Keratinocyte (primary cell): ENCODE data around the gene SCUBE1. TPM values are rescaled to one million over a fixed set of nuclear protein-coding genes. Genes with fewer than 3 reads are reported as not detected.

Experiments
- DNase-seq: peaks from one replicate; pipeline ENCODE4 v3.0.0-alpha.2; 2011; ENCODE audit warnings: low read depth, missing footprints, low spot score
- FAIRE-seq: peaks from 2 replicates; lab custom pipeline; 2011; peaks lifted over from hg19 to GRCh38; lab: Jason Lieb, UNC
- H2AFZ ChIP-seq: 2 replicates; pipeline ENCODE4 v1.6.0; 2012; ENCODE audit warnings: low read length, control low read depth, inconsistent platforms; ENCODE audit not compliant: control insufficient read depth
- H3K27ac ChIP-seq: 2 replicates; pipeline ENCODE4 v1.5.1; 2011; ENCODE audit warnings: low read length; ENCODE audit not compliant: control insufficient read depth, insufficient read depth
- H3K27me3 ChIP-seq: 3 replicates; pipeline ENCODE4 v1.6.0; 2011; ENCODE audit warnings: low read length; ENCODE audit not compliant: control insufficient read depth, insufficient read depth; ENCODE audit errors: extremely low read depth
- H3K36me3 ChIP-seq, 2 experiments: 2 replicates in 1 of 2; 3 replicates in 1 of 2; pipeline ENCODE4 v1.5.1; 2011; ENCODE audit warnings: low read length in 2 of 2, mild to moderate bottlenecking in 1 of 2; ENCODE audit not compliant: control insufficient read depth in 2 of 2, insufficient read depth in 2 of 2; ENCODE audit errors: extremely low read depth in 1 of 2
- H3K4me1 ChIP-seq: 3 replicates; pipeline ENCODE4 v1.5.1; 2011; ENCODE audit warnings: low read length; ENCODE audit not compliant: control insufficient read depth, insufficient read depth; ENCODE audit errors: extremely low read depth
- H3K4me2 ChIP-seq: 3 replicates; pipeline ENCODE4 v1.6.0; 2011; ENCODE audit warnings: low read depth, low read length; ENCODE audit not compliant: control insufficient read depth, insufficient read depth; ENCODE audit errors: extremely low read depth
- H3K4me3 ChIP-seq, 3 experiments: fragments of 200-600 bp in 1 of 3; sonication (generic) in 1 of 3; 2 replicates in 2 of 3; 3 replicates in 1 of 3; pipeline ENCODE4 v1.5.1; 2011 to 2016; ENCODE audit warnings: low read length in 3 of 3, mild to moderate bottlenecking in 3 of 3, control low read depth in 2 of 3, inconsistent platforms in 1 of 3, low read depth in 1 of 3, mixed read lengths in 1 of 3, mixed run types in 1 of 3, moderate library complexity in 1 of 3; ENCODE audit not compliant: control insufficient read depth in 2 of 3, insufficient read depth in 2 of 3; ENCODE audit errors: extremely low read depth in 1 of 3
- H3K79me2 ChIP-seq: 2 replicates; pipeline ENCODE4 v1.6.0; 2012; ENCODE audit warnings: low read length; ENCODE audit not compliant: control insufficient read depth, insufficient read depth
- H3K9ac ChIP-seq: 3 replicates; pipeline ENCODE4 v1.6.0; 2011; ENCODE audit warnings: low read length; ENCODE audit not compliant: control insufficient read depth, insufficient read depth; ENCODE audit errors: extremely low read depth
- H3K9me1 ChIP-seq: 3 replicates; pipeline ENCODE4 v1.6.0; 2011; ENCODE audit warnings: low read length; ENCODE audit not compliant: control insufficient read depth, insufficient read depth; ENCODE audit errors: extremely low read depth
- H3K9me3 ChIP-seq: 2 replicates; pipeline ENCODE4 v1.5.1; 2012; ENCODE audit warnings: low read depth, low read length; ENCODE audit not compliant: control insufficient read depth
- H4K20me1 ChIP-seq: 3 replicates; pipeline ENCODE4 v1.6.0; 2011; ENCODE audit warnings: low read length; ENCODE audit not compliant: control insufficient read depth, insufficient read depth; ENCODE audit errors: extremely low read depth
- EZH2 ChIP-seq: IDR thresholded peaks from one replicate; pipeline ENCODE4 v1.6.1; 2012; ENCODE audit warnings: inconsistent platforms, mild to moderate bottlenecking, low read length, moderate library complexity
- dilution Hi-C: fragments of 300-500 bp; cut with MboI; formaldehyde crosslinking; loops from one replicate; pipeline ENCODE4 v1.7.0; 2020; ENCODE audit warnings: low sequenced_read_pairs; ENCODE audit not compliant: extremely low pct_ligation_motif_present
- polyA plus RNA-seq, 5 experiments: library from polyadenylated mRNA; depleted of rRNA in 3 of 5; stranded (reverse) in 3 of 5; stranded (forward) in 1 of 5; unstranded in 1 of 5; fragments of >200 nt; gene quantifications; 1 replicate in 1 of 5; 2 replicates in 3 of 5; 3 replicates in 1 of 5; pipeline versions ENCODE4 v1.2.1 to v1.2.3, GENCODE V29; 2011 to 2012; ENCODE audit warnings: missing spikeins in 2 of 5, low read depth in 1 of 5, low replicate concordance in 1 of 5
- TF ChIP-seq, protein P1 (sequence below), 3 experiments: IDR thresholded peaks in 1 of 3; conservative IDR thresholded peaks in 1 of 3; optimal IDR thresholded peaks in 1 of 3; 2 replicates in 2 of 3; 3 replicates in 1 of 3; pipeline versions ENCODE3 to v1.5.1; 2011; ENCODE audit warnings: low read length in 3 of 3, mild to moderate bottlenecking in 3 of 3, moderate library complexity in 2 of 3, control low read depth in 1 of 3, inconsistent platforms in 1 of 3; ENCODE audit not compliant: insufficient read depth in 2 of 3; ENCODE audit errors: extremely low read depth in 1 of 3

The SCUBE1 gene
- polyA plus RNA-seq, 1 donor (not counting 4 experiments of a cell fraction or from before 2014, with no cell fraction given), result not detected

DNA sequence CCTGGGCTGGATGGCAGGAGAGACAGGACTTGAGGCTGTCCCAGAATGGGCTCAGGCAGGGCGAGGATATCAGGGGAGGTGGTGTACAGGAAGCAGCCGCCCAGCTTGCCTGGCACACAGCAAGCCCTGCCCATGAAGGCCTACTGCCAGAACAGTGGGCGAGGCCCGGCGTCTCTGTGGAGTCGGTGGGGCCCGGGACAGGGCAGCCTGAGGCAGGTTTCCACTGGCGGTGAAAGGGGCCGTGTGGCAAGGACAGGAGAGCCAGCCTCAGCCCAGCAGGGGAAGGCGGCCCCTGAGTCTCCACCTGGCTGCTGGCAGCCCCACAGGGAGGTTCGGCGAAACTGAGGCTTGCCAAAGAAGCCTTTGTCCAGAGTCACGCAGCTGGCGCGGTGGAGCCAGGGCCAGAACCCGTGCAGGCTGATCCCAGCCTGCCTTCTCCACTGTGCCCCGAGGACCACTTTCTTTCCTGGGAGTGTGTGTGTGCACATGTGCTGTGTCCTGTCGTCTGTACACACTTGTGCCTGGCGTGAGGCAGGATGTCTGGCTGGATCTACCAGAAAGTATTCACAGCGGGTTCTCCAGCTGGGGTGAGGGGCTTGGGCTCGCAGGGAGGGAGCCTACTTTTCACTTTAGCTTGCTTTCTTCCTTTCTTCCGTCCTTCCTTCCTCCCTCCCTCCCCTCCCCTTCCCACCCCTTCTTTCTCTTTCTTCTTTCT, 190.7 kb downstream of the SCUBE1 start:
- Histone ChIP-seq H3K27ac (peak overlapping the region; percentile 85), H3K4me3 (peak overlapping the region; percentile 91 to 96 (median 92)), H3K27me3 (no peaks in the 10 kb centered on the region), H3K79me2 (peaks cover 58% of the 10 kb centered on the region), H3K4me2 (peak overlapping the region; percentile 98), H3K9ac (peak overlapping the region; percentile 92), H3K9me1 (peaks cover 6% of the 10 kb centered on the region), H4K20me1 (peaks cover 23% of the 10 kb centered on the region), H3K36me3 (peaks cover 12% of the 10 kb centered on the region in 2 experiments), H2AFZ (peak overlapping the region; percentile 20), H3K4me1 (peaks cover 21% of the 10 kb centered on the region), H3K9me3 (no peaks in the 10 kb centered on the region)
- FAIRE-seq (peak; percentile 66), DNase-seq (no peak)
- TF ChIP-seq, protein P1, sequence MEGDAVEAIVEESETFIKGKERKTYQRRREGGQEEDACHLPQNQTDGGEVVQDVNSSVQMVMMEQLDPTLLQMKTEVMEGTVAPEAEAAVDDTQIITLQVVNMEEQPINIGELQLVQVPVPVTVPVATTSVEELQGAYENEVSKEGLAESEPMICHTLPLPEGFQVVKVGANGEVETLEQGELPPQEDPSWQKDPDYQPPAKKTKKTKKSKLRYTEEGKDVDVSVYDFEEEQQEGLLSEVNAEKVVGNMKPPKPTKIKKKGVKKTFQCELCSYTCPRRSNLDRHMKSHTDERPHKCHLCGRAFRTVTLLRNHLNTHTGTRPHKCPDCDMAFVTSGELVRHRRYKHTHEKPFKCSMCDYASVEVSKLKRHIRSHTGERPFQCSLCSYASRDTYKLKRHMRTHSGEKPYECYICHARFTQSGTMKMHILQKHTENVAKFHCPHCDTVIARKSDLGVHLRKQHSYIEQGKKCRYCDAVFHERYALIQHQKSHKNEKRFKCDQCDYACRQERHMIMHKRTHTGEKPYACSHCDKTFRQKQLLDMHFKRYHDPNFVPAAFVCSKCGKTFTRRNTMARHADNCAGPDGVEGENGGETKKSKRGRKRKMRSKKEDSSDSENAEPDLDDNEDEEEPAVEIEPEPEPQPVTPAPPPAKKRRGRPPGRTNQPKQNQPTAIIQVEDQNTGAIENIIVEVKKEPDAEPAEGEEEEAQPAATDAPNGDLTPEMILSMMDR (optimal IDR thresholded peaks at IDR 0.05 in 1 of 3, IDR thresholded peaks at IDR 0.05 in 1 of 3, conservative IDR thresholded peaks at IDR 0.05 in 1 of 3; ENCODE audit: extremely low read depth in 1 of 3, insufficient read depth in 2 of 3, low read length in 3 of 3), result no peak
- no peak for TF ChIP-seq EZH2
- dilution Hi-C loops, result no loop called here

DNA sequence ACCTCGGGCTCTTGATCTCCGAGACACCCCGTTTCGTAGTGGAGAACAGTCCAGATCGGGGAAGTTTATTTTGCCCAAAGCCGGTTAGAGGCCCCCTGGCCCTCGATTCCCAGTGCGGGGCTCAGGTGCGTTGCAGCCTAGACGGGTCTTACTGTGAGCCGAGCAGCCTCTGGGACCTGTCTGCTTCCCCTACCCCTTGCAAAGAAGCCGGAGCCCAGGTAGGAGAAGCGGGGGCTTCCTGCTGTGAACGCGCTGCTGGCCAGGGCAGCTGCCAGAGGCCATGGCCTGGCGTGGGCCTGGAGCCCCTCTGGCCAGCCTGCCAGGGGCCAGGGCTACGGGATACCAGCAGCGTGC, 191.2 kb downstream of the SCUBE1 start:
- no peak for FAIRE-seq
- peaks cover 12% of the 10 kb centered on the region in 2 experiments for H3K36me3 ChIP-seq
- peak overlapping the region; percentile 20 for H2AFZ ChIP-seq
- peak overlapping the region; percentile 98 for H3K4me2 ChIP-seq
- peaks cover 6% of the 10 kb centered on the region for H3K9me1 ChIP-seq
- H3K27me3 ChIP-seq, result no peaks in the 10 kb centered on the region
- H3K4me1 ChIP-seq, result peaks cover 21% of the 10 kb centered on the region
- H3K4me3 ChIP-seq, result peak overlapping the region; percentile 91 to 96 (median 92)
- peak overlapping the region; percentile 85 for H3K27ac ChIP-seq
- dilution Hi-C loops, result no loop called here
- no peak for DNase-seq
- H3K79me2 ChIP-seq, result peaks cover 53% of the 10 kb centered on the region
- H4K20me1 ChIP-seq, result peaks cover 23% of the 10 kb centered on the region
- H3K9me3 ChIP-seq, result no peaks in the 10 kb centered on the region
- peak overlapping the region; percentile 92 for H3K9ac ChIP-seq
- TF ChIP-seq EZH2, result no peak
- TF ChIP-seq, protein P1 (optimal IDR thresholded peaks at IDR 0.05 in 1 of 3, IDR thresholded peaks at IDR 0.05 in 1 of 3, conservative IDR thresholded peaks at IDR 0.05 in 1 of 3; ENCODE audit: extremely low read depth in 1 of 3, insufficient read depth in 2 of 3, low read length in 3 of 3), result peak in 1 of 3 experiments; percentile 1
